ENCODE measurements around the gene DDX43.
"Not testable (repeated sequence)": the region's sequence is repeated elsewhere in the genome, so short reads cannot be mapped to it uniquely, and the experiment has no call there.

The DDX43 gene

GRCh38 chr6:73382462-73383113 is 12.0 kb upstream of the DDX43 start:
- no peaks in the 10 kb centered on the region for H3K9me3 Mint-ChIP-seq
- no peak overlapping the region for H3K27ac Mint-ChIP-seq
- no peaks in the 10 kb centered on the region for H3K4me1 Mint-ChIP-seq
- H3K27me3 Mint-ChIP-seq (ENCODE audit: low read depth, poor library complexity): peaks cover 7% of the 10 kb centered on the region
- DNase-seq: no peak
- no peaks in the 10 kb centered on the region for H3K36me3 Mint-ChIP-seq (ENCODE audit: low read depth)
- H3K4me3 Mint-ChIP-seq: no peak overlapping the region
- no peak for TF ChIP-seq CTCF (IDR thresholded peaks at IDR 0.05)

- H3K27me3 Mint-ChIP-seq (ENCODE audit: low read depth, poor library complexity): peaks cover 18% of the 10 kb centered on the region
- no peak overlapping the region for H3K27ac Mint-ChIP-seq
These were observed 6.2 kb upstream of the DDX43 start for GRCh38 chr6:73388433-73388799.

GRCh38 chr6:73388800-73389512 is 5.7 kb upstream of the DDX43 start:
- peak overlapping the region; percentile 83 for H3K4me3 Mint-ChIP-seq
- peaks cover 7% of the 10 kb centered on the region for H3K9me3 Mint-ChIP-seq
- no peaks in the 10 kb centered on the region for H3K36me3 Mint-ChIP-seq (ENCODE audit: low read depth)
- H3K27me3 Mint-ChIP-seq (ENCODE audit: low read depth, poor library complexity): peaks cover 18% of the 10 kb centered on the region
- H3K4me1 Mint-ChIP-seq: no peaks in the 10 kb centered on the region
- peak; percentile 58 for DNase-seq
- no peak overlapping the region for H3K27ac Mint-ChIP-seq
- peak; percentile 46 for TF ChIP-seq CTCF (IDR thresholded peaks at IDR 0.05)

More at GRCh38 chr6:73388433-73388799, 6.2 kb upstream of the DDX43 start:
- no peaks in the 10 kb centered on the region for H3K4me1 Mint-ChIP-seq
- TF ChIP-seq CTCF (IDR thresholded peaks at IDR 0.05): no peak
- H3K36me3 Mint-ChIP-seq (ENCODE audit: low read depth): no peaks in the 10 kb centered on the region
- peaks cover 2% of the 10 kb centered on the region for H3K9me3 Mint-ChIP-seq
- no peak for DNase-seq
- H3K4me3 Mint-ChIP-seq: peak overlapping the region; percentile 83

- H3K9me3 Mint-ChIP-seq: peaks cover 7% of the 10 kb centered on the region
- no peaks in the 10 kb centered on the region for H3K4me1 Mint-ChIP-seq
- H3K4me3 Mint-ChIP-seq: peak overlapping the region; percentile 8
- H3K36me3 Mint-ChIP-seq (ENCODE audit: low read depth): no peaks in the 10 kb centered on the region
- no peak for DNase-seq
- no peak overlapping the region for H3K27ac Mint-ChIP-seq
- TF ChIP-seq CTCF (IDR thresholded peaks at IDR 0.05): no peak
- H3K27me3 Mint-ChIP-seq (ENCODE audit: low read depth, poor library complexity): peaks cover 18% of the 10 kb centered on the region
These were observed 4.8 kb upstream of the DDX43 start for GRCh38 chr6:73389854-73390253.

GRCh38 chr6:73391675-73392074 is 3.0 kb upstream of the DDX43 start:
- Mint-ChIP-seq H3K27ac (no peak overlapping the region), H3K4me3 (no peak overlapping the region), H3K36me3 (ENCODE audit: low read depth) (no peaks in the 10 kb centered on the region), H3K9me3 (peaks cover 7% of the 10 kb centered on the region), H3K27me3 (ENCODE audit: low read depth, poor library complexity) (peaks cover 12% of the 10 kb centered on the region), H3K4me1 (no peaks in the 10 kb centered on the region)
- TF ChIP-seq CTCF (IDR thresholded peaks at IDR 0.05): no peak
- no peak for DNase-seq

GRCh38 chr6:73392188-73392587 is 2.4 kb upstream of the DDX43 start:
- H3K36me3 Mint-ChIP-seq (ENCODE audit: low read depth); H3K4me3 Mint-ChIP-seq; H3K4me1 Mint-ChIP-seq; H3K9me3 Mint-ChIP-seq; H3K27ac Mint-ChIP-seq; DNase-seq: not testable (repeated sequence)
- peaks cover 10% of the 10 kb centered on the region for H3K27me3 Mint-ChIP-seq (ENCODE audit: low read depth, poor library complexity)
